HG03095 (cell line): Measurements from ENCODE around the gene MTERF2.
"Not testable (repeated sequence)": the region's sequence is repeated elsewhere in the genome, so short reads cannot be mapped to it uniquely, and the experiment has no call there.

Source experiments
- ATAC-seq: cut with Tn5 transposase; IDR thresholded peaks from one replicate; pipeline ENCODE4 v1.9.1; 2021; ENCODE audit warnings: moderate library complexity; ENCODE audit not compliant: unreplicated experiment

The MTERF2 gene

GRCh38 chr12:106986625-106987389, at the start of gene MTERF2:
MTERF2 (minus strand) TSS chr12:106987146; CDS start chr12:106978714, 8,432 bp downstream.
- ATAC-seq: peak; percentile 85

- no peak for ATAC-seq
Observed at GRCh38 chr12:107035733-107036132, 48.8 kb upstream of the MTERF2 start.

DNA sequence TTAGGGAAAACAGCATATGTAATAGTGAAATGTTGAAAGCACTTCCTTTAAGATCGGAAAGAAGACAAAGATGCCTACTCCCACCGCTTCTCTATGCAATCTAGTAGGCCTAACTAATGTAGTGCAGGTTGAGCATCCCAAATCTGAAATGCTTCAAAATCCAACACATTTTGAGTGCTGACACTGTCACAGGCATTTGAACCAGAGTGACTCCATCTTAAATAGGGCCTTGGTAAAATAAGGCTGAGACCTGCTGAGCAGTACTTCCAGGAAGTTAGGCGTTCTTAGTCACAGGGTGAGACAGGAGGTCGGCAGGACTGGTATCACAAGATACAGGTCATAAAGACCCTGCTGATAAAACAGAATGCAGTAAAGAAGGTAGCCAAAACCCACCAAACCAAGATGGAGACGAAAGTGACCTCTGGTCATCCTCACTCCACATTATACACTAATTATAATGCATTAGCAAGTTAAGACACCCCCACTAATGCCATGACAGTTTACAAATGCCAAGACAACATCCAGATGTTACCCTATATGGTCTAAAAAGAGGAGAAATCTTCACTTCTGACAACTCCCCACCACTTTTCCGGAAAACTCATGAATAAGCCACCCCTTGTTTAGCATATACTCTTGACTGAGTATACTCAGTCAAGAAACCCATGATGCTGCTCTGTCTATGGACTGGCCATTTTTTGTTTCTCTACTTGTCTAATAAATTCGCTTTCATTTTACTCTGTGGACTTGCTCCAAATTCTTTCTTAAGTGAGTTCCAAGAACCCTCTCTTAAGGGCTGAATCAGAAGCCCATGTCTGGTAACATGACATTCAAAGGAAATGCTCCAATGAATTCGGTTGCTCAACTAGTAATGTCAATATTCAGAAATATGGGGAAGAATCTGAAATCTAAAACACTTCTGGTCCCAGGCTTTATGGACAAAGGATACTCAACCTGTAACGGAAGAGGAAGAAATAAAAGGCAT, 47.1 kb upstream of the MTERF2 start:
- ATAC-seq: no peak

- no peak for ATAC-seq
Observed at GRCh38 chr12:107032266-107032665, 45.3 kb upstream of the MTERF2 start.

GRCh38 chr12:107031061-107031460, 44.1 kb upstream of the MTERF2 start:
- ATAC-seq: no peak

DNA sequence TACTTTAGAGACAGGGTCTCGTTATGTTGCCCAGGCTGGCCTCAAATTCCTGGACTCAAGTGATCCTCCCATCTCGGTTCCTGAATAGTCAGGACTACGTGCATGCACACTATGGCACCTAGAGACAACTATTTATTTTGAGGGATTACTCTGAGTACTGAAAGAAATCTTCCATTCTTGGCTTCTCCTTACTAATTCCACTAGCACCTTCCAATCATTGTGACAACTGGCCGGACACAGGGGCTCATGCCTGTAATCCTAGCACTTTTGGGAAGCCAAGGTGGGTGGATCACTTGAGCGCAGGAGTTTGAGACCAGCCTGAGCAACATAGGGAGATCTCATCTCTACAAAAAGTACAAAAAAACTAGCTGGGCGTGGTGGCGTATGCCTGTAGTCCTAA, 42.1 kb upstream of the MTERF2 start:
- no peak for ATAC-seq

GRCh38 chr12:107027636-107028053, 40.7 kb upstream of the MTERF2 start:
- no peak for ATAC-seq

DNA sequence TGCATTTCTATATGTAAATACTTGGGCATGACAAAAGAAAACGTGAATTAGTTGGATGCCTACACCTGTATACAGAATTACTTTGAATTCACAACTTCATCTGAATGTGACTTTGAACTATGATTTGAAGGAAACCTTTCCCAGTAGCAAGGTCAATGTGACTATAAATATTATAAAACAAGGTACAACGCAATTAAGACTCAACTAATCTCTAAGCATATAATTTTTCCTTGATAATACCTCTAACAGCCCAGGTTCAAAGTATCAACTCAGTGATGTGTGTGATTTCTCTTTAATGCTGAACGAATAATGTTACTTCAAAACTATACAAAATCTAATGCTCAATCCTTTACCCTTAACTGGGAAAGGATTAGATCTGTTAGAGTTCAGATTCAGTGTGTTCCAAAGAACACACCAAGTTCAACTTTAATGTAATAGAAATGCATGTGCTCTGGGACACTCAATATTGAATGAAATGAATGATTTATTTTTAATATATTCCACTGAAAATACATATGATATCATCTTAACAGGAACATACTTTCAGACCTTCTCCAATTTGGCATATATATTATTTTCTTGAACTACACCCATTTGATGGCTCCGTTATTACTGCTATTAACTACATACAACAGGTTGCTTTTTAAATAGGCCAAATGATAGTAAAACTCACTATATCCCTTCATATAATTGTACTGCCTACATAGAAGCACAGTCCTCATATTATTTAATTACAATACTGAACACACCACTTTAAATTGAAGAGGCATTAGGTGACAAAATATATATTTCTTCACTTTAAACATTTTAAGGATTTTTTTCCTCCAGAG, 40.1 kb upstream of the MTERF2 start:
- ATAC-seq: no peak

DNA sequence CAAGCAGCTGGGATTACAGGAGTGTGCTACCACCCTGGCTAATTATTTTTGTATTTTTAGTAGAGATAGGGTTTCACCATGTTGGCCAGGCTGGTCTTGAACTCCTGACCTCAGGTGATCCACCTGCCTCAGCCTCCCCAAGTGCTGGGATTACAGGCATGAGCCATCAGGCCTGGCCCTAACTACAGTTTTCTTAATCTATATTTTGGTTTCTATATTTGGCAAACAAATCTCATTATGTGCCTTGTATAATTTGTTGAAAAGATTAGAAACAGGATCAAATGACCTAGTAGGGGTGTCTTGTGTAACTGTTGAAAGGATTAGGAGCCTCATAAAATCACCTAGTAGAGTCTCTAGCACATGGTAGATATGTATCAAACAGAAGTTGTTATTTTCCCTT, 39.4 kb upstream of the MTERF2 start:
- ATAC-seq: not testable (repeated sequence)

GRCh38 chr12:107025671-107026070, 38.7 kb upstream of the MTERF2 start:
- no peak for ATAC-seq

GRCh38 chr12:107019546-107019945, 32.6 kb upstream of the MTERF2 start:
- no peak for ATAC-seq

- no peak for ATAC-seq
Observed at GRCh38 chr12:107017042-107017441, 30.1 kb upstream of the MTERF2 start.

- ATAC-seq: no peak
Observed at GRCh38 chr12:107014055-107014454, 27.1 kb upstream of the MTERF2 start.

GRCh38 chr12:107012736-107013425, 25.9 kb upstream of the MTERF2 start:
- no peak for ATAC-seq

GRCh38 chr12:107011519-107011918, 24.6 kb upstream of the MTERF2 start:
- ATAC-seq: no peak

DNA sequence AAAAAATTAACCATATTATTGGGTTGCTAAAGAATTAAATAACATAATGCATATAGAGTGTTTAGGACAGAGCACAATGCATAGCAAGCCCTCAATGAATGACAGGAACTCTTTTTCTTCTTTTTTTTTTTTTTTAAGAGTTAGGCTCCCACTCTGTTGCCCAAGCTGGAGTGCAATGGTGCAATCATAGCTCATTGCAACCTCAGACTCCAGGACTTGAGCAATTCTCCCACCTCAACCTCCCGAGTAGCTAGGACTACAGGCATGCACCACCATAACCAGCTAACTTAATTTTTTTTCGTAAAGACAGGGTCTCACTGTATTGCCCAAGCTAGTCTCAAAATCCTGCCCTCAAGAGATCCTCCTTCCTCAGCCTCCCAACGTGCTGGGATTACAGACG, 20.5 kb upstream of the MTERF2 start:
- ATAC-seq: no peak

GRCh38 chr12:107002665-107003064, 15.7 kb upstream of the MTERF2 start:
- ATAC-seq: not testable (repeated sequence)

GRCh38 chr12:106999446-106999845, 12.5 kb upstream of the MTERF2 start:
- ATAC-seq: no peak

DNA sequence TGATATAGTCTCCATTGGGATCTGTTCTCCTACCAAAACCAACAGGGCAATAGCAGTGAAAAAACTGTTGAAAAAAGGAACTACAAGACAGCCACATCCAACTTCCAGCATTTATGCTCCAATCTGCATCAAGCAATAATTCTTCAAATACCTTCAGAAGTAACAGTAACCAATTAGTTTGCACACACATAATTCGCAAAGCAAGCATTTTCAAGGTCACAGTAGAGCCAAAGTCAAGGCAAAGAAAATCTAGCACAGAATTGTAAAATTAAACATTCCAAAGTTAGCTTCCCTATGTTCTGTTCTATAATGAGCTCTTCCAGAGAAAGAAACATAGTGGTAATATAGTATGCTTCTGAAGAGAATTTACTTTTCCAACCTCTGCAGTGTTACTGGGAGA, 11.0 kb upstream of the MTERF2 start:
- no peak for ATAC-seq

GRCh38 chr12:106996102-106996501, 9.2 kb upstream of the MTERF2 start:
- ATAC-seq: not testable (repeated sequence)
